Mesothelial cell of epicardium (in vitro differentiated cells): Measurements from ENCODE around the gene GAL3ST1. TPM values are rescaled to one million over a fixed set of nuclear protein-coding genes. Genes with fewer than 3 reads are reported as not detected.

ENCODE experiments used
- DNase-seq, 2 experiments: peaks; one replicate each; pipeline ENCODE4 v3.0.0; 2021; ENCODE audit warnings: low spot score in 2 of 2; ENCODE audit not compliant: unreplicated experiment in 2 of 2
- H3K27ac Mint-ChIP-seq: 2 replicates; pipeline ENCODE4 v1.8.0; 2021; ENCODE audit warnings: mixed read lengths
- H3K27me3 Mint-ChIP-seq: 2 replicates; pipeline ENCODE4 v1.8.0; 2021; ENCODE audit warnings: low read depth, mixed read lengths
- H3K36me3 Mint-ChIP-seq: 2 replicates; pipeline ENCODE4 v1.8.0; 2021; ENCODE audit warnings: mixed read lengths
- H3K4me1 Mint-ChIP-seq: 2 replicates; pipeline ENCODE4 v1.8.0; 2021; ENCODE audit warnings: mixed read lengths
- H3K4me3 Mint-ChIP-seq: 2 replicates; pipeline ENCODE4 v1.8.0; 2021; ENCODE audit warnings: mild to moderate bottlenecking, moderate library complexity, mixed read lengths
- H3K9me3 Mint-ChIP-seq: 2 replicates; pipeline ENCODE4 v1.8.0; 2021; ENCODE audit warnings: mixed read lengths
- total RNA-seq: library from RNA; stranded (reverse); gene quantifications from 3 replicates; pipeline ENCODE4 v1.2.1, GENCODE V29; 2021
- TF ChIP-seq, protein P1 (sequence below): fragments of 200-600 bp; sonication (generic); IDR thresholded peaks from one replicate; pipeline ENCODE4 v1.5.0; 2021; ENCODE audit warnings: antibody characterized with exemption; ENCODE audit not compliant: unreplicated experiment

Gene GAL3ST1
- total RNA-seq, 1 donor from 2014 or later: 0.36 TPM

DNA sequence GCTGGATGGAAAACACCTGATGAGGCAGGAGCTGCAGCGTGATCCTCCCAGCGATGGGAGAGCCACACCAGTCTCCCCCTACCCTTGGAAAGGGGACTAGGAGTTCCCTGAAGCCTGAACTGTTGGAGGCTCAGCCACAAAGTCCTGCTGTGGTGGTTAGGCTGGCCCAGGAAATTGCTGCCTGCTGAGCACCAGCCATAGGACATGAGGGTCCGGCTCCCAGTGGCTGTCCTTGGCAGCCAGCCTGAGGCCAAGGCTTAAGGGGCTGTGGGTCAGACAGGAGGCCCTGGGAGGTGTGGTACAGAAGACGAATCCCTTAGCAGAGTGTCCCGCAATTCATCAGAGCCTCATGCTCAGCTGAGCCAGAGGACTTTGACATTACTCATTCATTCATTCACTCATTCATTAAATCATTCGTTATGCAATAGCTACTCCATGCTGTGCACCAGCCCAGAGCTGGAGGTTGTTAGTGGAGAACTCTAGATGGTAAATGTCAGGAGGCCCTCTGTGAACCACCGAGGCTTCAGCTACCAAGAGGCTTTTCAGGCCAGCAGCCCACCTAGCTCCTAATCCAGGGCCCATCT, 54.5 kb downstream of the GAL3ST1 start:
- TF ChIP-seq, protein P1, sequence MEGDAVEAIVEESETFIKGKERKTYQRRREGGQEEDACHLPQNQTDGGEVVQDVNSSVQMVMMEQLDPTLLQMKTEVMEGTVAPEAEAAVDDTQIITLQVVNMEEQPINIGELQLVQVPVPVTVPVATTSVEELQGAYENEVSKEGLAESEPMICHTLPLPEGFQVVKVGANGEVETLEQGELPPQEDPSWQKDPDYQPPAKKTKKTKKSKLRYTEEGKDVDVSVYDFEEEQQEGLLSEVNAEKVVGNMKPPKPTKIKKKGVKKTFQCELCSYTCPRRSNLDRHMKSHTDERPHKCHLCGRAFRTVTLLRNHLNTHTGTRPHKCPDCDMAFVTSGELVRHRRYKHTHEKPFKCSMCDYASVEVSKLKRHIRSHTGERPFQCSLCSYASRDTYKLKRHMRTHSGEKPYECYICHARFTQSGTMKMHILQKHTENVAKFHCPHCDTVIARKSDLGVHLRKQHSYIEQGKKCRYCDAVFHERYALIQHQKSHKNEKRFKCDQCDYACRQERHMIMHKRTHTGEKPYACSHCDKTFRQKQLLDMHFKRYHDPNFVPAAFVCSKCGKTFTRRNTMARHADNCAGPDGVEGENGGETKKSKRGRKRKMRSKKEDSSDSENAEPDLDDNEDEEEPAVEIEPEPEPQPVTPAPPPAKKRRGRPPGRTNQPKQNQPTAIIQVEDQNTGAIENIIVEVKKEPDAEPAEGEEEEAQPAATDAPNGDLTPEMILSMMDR: no peak

DNA sequence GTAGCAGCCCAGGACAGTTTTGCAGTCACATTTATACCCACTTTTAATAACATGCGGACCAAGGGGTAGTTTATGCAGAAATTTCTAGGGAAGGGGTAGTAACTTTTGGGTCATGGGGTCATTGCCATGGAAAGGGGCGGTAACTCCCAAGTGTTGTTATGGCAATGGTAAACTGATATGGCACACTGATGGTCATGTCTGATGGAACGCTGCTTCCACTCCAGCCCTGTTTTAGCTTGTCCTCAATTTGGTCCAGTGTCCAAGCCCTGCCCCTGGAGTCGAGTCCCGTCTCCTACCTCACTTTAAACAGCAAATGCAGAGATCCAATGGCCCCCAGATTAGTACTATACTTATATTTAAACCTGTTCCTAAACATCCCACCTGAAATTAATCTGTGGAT, 57.7 kb downstream of the GAL3ST1 start:
- Mint-ChIP-seq H3K27me3 (peaks cover 5% of the 10 kb centered on the region), H3K4me3 (no peak overlapping the region), H3K36me3 (no peaks in the 10 kb centered on the region), H3K27ac (no peak overlapping the region), H3K9me3 (peaks cover 3% of the 10 kb centered on the region), H3K4me1 (no peaks in the 10 kb centered on the region)
- TF ChIP-seq, protein P1: no peak
- DNase-seq: no peak

More for the DNA sequence above, 54.5 kb downstream of the GAL3ST1 start:
- peaks cover 5% of the 10 kb centered on the region for H3K4me1 Mint-ChIP-seq
- no peak overlapping the region for H3K27ac Mint-ChIP-seq
- H3K27me3 Mint-ChIP-seq: peaks cover 4% of the 10 kb centered on the region
- H3K9me3 Mint-ChIP-seq: no peaks in the 10 kb centered on the region
- H3K4me3 Mint-ChIP-seq: no peak overlapping the region
- DNase-seq: no peak
- no peaks in the 10 kb centered on the region for H3K36me3 Mint-ChIP-seq

DNA sequence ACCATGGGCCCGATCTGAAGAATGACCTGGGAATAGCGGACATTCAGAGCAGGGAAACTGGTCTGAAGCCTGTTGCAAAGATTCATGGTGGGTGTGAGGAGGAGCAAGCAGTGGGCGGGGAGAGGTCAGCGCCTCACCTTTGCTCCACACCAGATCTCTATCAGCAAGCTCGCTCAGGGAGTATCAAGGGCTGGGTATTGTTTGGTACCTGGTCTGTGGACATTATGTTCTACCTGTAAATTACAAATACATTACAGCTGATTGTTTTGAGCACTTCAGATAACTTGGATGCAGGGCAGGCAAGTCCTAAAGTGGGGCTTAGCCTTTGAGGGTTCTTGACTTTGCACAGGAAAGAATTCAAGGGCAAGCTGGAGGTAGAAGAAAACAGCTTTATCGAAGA, 58.2 kb downstream of the GAL3ST1 start:
- Mint-ChIP-seq H3K36me3 (no peaks in the 10 kb centered on the region), H3K4me3 (no peak overlapping the region), H3K4me1 (no peaks in the 10 kb centered on the region), H3K27ac (no peak overlapping the region), H3K27me3 (peaks cover 5% of the 10 kb centered on the region), H3K9me3 (peaks cover 3% of the 10 kb centered on the region)
- TF ChIP-seq, protein P1: no peak
- no peak for DNase-seq

DNA sequence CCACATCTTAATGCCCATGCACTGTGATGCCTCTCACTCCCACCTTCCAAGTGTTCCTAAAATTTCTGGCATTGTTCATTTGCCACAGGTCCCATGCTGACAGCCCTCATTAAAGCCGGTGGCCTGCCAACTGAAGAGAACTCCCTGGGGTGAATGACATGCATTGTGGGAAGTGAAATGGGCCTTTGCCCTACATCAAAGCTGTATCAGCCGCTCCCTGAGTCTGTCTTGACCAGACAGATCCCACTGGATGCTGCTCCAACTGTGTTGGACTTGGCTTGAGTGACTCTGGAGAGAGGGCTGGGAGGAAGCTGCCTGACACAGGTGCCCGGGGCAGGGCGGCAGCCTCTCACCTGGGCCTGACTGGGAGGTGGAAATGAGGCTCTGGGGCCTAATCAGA, 60.2 kb downstream of the GAL3ST1 start:
- H3K36me3 Mint-ChIP-seq: no peaks in the 10 kb centered on the region
- TF ChIP-seq, protein P1: no peak
- DNase-seq: no peak
- H3K27ac Mint-ChIP-seq: no peak overlapping the region
- H3K9me3 Mint-ChIP-seq: peaks cover 3% of the 10 kb centered on the region
- no peaks in the 10 kb centered on the region for H3K4me1 Mint-ChIP-seq
- H3K4me3 Mint-ChIP-seq: no peak overlapping the region
- H3K27me3 Mint-ChIP-seq: peaks cover 5% of the 10 kb centered on the region

DNA sequence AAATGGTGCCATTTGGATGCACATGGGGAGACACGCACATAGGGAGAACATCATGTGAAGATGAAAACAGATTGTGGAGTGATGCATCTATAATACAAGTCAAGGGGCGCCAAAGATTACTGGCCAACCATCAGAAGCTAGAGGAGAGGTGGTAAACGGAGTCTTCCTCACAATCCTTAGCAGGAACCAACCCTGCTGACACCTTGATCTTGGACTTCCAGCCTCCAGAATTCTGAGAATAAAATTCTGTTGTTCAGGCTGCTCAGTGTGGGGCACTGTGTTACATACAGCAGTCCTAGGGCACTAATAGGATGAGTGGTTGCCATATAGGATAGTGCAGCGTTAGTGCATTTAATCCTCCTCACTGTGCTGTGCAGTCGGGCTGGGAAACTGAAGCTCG, 61.0 kb downstream of the GAL3ST1 start:
- DNase-seq: no peak
- Mint-ChIP-seq H3K27me3 (peaks cover 5% of the 10 kb centered on the region), H3K4me3 (no peak overlapping the region), H3K4me1 (no peaks in the 10 kb centered on the region), H3K36me3 (no peaks in the 10 kb centered on the region), H3K27ac (no peak overlapping the region), H3K9me3 (peaks cover 3% of the 10 kb centered on the region)
- TF ChIP-seq, protein P1: no peak

DNA sequence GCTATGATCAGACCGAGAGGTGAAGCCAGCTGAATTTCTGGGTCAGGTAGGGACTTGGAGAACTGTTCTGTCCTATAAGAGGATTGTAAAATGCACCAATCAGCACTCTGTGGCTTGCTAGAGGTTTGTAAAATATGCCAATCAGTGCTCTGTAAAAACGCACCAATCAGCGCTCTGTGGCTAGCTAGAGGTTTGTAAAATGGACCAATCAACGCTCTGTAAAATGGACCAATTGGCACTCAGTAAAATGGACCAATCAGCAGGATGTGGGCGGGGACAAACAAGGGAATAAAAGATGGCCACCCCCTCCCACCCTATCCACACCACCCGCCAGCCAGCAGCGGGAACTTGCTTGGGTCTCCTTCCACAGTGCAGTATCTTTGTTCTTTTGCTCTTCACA, 62.6 kb downstream of the GAL3ST1 start:
- no peak overlapping the region for H3K27ac Mint-ChIP-seq
- TF ChIP-seq, protein P1: no peak
- H3K27me3 Mint-ChIP-seq: peaks cover 4% of the 10 kb centered on the region
- H3K4me1 Mint-ChIP-seq: no peaks in the 10 kb centered on the region
- no peak overlapping the region for H3K4me3 Mint-ChIP-seq
- peaks cover 3% of the 10 kb centered on the region for H3K9me3 Mint-ChIP-seq
- DNase-seq: no peak
- H3K36me3 Mint-ChIP-seq: no peaks in the 10 kb centered on the region
